GM12801 (cell line): ENCODE data around the gene AIG1.

ENCODE experiments used
- CTCF ChIP-seq: IDR thresholded peaks from one replicate; pipeline ENCODE4 v1.5.1; 2011; ENCODE audit warnings: control low read depth; ENCODE audit not compliant: insufficient read length; ENCODE audit errors: extremely low read depth

Gene AIG1

GRCh38 chr6:143276436-143276835 lies 215.7 kb downstream of the AIG1 start:
- no peak for TF ChIP-seq CTCF

GRCh38 chr6:143279385-143279784 lies 218.7 kb downstream of the AIG1 start:
- TF ChIP-seq CTCF = no peak

DNA sequence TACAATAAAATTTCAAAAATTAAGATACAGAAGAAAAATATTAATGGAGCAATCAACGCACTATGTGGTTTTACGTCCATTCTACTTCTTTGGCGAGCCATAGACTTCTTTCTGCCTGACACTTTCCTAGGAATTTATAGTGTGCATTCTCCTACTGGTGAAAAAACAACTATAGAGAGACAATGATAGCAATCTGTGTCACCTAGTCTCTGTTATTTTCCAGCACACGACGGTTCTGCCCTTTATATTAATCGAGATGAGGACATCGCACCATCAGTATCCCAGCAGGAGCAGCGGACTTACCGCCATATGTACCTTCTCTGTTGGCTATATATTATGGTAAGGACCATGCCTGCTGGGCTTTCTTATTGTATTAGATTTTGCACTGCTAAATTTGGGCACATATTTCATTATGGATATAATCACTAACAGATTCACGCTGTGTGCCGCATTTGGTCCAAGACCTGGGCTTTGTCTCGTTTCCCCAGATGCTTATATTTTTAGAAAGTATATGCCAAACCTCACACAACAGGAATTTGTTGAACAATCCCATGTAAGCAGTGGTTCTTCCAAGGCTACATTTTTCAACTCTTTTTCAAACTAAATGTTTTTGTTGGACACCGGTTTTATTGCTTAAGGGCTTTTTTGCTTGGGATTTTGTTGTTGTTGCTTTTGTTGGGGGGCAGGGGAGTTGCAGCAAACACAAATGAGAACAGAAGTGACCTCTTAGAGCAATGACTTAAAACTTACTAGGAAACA lies 223.4 kb downstream of the AIG1 start:
- TF ChIP-seq CTCF = no peak

GRCh38 chr6:143286251-143286795 lies 225.6 kb downstream of the AIG1 start:
- no peak for TF ChIP-seq CTCF

- TF ChIP-seq CTCF = no peak
Observed at GRCh38 chr6:143288923-143289322, 228.2 kb downstream of the AIG1 start.

DNA sequence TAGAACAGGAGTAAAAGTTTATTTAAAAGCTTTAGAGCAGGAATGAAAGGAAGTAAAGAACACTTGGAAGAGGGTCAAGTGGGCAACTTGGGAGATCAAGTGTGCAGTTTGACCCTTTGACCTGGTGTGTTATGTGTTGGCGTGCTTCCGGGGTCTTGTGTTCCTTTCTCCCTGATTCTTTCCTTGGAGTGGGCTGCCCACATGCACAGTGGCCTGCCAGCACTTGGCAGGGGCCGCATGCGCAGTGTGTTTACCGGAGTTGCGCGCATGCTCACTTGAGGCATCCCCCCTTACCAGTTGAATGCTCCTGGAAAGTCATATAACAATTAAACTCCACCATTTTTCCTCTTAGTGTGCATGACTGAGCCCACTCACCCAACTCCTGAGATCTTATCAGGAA lies 229.5 kb downstream of the AIG1 start:
- TF ChIP-seq CTCF = no peak

DNA sequence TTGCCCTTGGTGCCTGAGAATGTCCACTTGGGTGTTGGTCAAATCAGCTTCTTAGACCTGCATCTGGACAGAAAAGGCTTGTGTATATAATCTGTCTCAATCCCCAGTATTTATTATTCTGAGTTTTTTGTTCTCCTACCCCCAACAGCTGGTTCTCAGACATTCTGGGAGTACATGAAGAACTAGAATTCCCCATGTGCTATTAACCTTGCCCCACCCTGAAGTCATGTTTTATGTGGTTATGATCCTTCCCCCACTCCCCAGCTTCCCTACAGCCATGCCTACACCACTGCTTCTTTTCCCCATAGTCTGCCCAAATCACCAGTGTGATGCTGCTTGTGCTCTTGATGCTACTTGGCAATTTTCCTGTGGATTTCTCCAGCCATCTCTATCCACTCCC lies 232.8 kb downstream of the AIG1 start:
- no peak for TF ChIP-seq CTCF
